ENCODE results near the gene MEGF11.

The MEGF11 gene

DNA sequence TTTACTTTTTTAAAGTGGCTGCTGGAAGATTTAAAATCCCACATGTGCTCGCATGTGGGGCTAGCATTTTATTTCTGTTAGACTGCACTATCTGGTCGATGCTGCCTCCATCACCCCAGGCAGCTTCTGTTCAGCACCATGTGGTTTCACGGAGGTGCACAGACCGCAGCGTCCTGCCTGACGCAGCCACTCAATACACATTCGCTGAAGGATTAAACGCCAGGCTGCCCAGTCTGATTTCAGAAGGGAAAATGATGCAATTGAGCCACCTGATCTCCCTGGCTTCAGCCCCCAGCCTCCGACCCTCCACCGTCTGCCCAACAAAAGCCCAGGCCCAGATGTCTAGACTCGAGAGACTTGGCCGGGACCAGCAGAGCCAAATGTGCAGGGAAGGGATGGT lies 84.5 kb downstream of the MEGF11 start:
- no peak for DNase-seq

DNA sequence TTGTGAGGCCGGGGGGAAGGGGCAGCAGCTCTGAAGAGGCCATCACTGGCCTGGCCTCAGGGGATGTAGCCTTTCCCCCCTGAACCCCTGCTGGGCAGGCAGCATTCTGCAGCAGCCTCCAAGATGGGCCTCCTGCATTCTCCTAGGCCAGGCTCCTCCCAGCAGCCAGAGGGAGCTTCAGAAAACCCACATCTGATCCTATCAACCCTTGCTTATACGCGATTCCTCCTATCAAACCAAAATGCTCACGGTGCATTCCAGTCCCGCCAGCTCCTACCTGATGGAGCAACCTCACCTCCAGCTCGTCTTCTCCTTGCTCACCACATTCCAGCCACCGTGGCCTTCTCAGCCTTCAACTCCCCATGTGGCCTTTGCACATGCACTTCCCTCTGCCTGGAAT lies 85.7 kb downstream of the MEGF11 start:
- no peak for DNase-seq

DNA sequence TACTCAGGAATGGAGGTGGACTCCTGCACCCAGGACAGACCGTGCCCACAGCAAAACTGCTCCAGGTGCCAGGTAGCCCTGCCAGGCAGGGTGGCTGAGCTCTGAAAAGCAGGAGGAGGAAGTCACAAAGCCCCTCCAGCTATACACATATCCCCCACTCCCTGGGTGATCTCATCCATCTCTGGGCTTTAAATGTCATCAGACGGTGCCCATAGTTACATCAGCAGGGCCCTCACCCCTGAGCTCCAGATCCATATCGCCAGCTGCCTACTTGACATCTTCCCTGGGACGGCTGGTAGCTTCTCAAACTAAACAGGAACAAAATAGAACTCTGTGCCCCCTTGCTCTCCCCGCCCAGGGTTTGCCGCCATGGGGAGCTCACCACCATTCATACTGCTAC lies 87.7 kb downstream of the MEGF11 start:
- no peak for DNase-seq

DNA sequence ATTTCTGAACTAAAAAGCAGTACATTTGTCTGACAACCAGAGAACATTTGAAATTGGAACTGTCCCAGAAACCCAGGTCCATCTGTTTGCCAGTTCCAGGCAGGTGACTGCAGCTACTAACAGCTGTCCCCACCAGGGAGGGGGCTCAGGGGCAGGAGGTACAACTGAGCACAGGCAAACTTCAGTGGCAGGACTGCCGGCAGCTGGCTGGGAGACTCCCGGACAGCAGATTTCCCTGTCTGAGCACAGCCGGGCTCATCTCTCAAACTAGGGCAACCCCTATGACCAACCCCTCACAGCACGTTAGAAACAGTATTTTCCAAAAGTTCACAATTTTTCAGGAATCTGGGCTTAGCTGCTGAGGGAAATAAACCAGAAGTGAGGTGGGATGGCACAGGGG lies 88.8 kb downstream of the MEGF11 start:
- no peak for DNase-seq

DNA sequence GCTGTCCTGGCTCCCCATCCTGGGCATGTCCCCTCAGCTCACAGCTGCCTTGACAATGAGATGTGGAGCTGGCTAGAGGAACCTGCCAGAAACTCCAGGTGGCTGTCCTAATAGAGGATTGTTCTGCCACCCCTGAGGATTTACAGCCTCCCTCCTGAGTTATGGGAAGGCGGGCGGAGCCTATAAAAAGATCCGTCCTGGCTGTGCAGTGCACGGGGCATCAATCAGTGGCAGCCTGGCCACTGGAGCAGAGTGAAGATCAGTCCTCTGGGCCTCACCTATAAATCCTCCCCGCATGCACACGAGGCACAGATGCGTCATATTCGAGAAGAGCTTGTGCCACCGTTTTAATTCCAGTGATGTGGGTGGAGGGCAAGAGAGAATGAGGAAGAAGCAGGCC lies 90.0 kb downstream of the MEGF11 start:
- DNase-seq, result no peak

DNA sequence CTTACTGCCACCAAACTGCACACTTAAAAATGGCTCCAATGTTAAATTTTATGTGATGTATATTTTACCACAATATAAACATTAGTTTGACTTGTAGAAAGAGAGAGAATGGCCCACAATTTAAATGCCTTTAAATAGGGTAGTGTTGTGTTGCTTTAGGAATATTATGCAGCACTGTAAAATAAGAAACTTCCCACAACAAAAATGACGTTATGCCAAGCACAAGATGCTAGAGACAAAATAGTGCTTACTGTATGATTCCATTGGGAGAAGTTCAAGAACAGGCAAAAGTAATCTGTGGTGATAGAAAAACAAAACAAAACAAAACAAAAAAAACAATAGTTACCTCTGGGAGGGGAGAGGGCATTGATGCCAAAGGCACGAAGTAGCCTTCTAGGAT lies 91.3 kb downstream of the MEGF11 start:
- DNase-seq, result no peak

DNA sequence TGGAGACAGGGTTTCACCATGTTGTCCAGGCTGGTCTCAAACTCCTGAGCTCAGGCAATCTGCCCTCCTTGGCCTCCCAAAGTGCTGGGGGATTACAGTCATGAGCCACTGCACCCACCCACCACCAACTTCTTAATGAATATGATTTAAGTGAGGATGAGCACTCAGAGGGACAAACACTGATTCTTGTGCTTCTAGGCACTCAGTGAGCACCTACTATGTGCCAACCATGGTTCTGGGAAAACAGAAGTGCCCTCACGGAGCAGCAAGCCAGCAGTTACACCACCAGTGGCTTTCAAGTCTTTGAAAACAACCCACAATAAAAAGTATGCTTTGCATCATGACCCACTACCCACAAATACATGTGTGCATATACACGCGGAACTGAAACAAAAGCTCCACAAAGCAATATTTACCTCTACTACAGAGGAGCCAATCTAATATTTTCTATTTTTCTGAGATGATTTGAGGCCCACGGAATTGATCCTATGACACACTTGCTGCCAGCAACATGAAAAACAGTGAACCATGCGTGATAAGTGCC lies 91.9 kb downstream of the MEGF11 start:
- DNase-seq, result no peak

DNA sequence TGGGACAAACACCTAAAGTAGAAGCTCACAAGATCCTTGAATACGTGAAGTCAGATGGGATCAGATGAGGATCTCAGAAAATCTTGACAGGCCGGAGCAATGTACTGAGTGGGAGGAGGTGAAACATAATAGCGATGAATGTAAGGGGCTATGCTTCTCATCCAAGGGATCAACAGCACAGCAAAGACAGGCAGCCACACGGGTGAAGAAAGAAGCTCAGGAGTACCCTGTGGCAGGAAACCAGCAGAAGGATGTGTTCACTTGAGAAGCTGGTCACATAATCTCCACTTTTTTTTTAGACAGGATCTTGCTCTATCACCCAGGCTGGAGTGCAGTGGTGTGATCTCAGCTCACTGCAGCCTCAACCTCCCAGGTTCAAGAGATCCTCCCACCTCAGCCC lies 92.4 kb downstream of the MEGF11 start:
- DNase-seq, result no peak

DNA sequence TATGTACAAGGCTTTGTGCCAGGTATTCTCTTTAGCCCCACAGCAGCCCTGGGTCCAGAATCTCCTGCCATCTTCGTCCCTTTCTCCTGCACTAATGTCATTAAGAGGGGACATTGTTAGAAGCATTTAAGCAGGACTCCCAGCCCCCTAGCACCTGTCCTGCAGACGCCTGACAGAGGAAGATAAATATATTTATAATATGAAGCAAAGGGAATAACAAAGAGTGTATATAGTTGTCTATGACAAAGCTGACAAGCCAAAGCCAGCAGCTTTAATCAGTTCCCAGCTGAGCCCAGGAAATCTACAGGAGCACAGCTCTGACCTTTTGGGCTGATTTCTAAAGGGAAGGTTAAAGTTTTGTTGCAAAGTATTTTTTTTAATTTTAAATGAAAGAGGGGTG lies 96.0 kb downstream of the MEGF11 start:
- DNase-seq, result peak; percentile 61

DNA sequence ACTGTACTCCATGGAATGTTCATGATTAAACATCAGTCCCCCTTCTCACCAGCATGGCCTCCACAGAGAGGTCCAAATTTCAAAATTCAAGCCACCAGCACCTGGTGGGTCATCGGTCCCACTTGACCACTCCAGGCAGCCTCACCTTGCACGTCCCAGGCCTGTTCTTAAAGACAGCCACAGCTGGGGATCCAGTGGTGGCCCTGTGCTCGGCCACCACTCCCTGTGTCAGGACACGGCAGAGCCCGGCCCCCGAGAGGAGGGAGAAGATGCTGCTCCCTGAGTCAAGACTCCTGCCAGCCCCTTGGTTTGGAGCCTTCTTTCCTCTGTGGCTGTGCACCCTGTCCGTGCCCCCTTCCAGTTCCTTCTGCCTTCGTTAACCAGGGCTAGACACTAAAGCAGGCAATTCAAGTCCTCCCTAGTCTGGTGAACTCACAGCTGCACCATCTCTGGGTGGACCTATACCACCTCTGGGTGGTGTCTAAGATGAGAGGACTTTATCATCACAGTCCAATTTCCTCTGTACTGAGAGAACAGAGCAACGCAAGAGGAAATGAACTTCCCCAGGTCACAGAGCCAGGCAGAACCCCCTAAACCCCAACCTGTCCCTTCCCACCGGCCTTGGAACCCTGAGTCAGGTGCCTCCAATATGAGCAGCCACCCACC lies 97.1 kb downstream of the MEGF11 start:
- no peak for DNase-seq

DNA sequence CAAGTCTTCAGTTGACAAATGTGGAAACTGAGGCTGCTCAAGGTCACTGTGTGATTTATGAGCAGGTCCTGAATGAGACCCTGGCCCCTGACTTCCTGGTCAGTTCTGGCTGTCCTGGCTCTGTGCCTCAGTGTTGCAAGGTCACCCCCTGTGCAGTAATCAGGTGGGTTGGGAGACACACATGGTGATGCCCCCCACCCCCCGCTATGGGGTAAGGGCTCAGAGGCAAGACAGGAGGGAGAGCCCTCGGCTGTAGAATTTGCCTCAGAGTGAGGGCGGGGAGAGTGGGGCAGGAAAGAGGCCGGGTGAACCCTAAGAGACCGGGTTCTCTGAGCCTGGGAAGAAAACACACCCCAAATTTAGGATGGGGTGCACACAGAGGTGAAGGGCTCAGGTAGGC lies 98.5 kb downstream of the MEGF11 start:
- no peak for DNase-seq

DNA sequence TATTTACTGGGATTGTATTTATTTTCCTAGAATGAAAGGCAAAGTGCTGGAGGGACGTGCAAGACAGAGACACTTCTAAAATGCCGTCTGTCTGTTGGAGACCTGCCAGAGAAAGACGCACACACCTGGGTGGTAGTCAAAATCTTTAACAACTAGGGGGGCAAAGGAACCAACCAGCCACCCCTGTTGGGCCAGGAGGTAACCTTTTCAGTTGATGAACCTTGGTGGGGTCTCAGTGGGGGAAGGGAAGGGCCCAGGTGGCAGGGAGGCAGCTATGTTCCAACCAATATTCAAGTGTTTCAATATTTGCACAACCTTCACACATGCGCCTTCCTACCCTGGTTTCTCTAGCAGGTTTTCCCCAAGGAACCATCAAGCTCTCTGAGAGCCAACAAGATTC lies 99.0 kb downstream of the MEGF11 start:
- peak; percentile 38 for DNase-seq

DNA sequence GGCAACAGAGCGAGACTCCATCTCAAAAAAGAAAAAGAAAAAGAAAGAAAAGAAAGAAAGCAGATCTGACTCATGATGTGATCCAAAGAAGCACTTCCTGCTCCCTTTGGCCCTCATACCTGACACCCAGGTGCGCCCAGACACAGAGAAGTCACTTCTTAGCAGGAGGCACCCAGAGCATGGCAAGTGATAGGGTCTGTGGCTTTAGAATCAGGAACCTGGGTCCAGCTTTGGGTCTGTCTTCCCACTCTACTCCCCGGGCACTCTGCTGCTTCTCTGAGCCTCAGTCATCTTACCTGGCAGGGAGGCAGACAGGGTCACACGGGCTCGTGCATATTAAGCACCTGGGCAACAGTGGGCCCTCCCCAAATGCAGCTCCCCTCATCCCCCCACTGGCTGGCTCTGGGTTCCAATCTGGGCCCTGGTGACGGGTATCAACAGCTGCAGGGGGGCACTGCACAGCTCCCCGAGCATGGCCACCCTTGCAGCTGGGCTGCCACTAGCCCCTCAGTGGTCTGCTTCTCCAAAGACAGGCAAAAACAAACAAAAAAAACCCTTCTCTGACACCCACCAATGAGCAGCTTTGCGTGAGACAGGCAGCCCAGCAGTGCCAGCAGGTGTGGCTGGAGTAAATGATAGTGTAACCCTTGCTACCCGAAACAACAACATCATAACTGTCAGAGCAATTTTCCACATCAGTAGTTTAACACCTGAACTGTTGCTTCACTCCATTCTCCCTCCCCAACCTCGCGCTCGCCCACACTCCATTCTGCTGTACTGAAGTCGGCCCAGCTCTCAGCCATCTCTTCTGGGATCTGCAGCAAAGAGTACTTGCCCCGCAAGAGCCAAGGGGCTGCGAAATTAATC lies 99.8 kb downstream of the MEGF11 start:
- DNase-seq, result peak; percentile 92

DNA sequence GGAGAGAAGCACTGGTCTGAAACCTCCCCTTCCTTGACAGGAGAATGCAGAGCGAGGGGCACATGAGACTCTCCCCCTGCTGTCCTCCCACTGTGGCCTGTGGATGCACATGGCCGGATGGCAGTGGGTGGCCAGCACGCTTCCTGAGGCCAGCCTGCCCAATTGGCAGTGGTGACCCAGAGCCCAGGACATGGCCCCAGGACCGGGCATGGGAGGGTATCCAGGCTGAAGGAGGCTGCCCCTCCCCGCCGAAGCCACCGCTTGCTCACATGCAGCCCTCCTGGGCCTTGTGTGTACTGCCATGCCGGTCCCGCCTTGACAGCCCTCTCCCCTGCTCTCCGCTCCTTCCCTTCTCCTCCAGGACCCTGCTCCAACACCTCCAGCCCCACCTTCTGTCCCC lies 100.9 kb downstream of the MEGF11 start:
- no peak for DNase-seq

DNA sequence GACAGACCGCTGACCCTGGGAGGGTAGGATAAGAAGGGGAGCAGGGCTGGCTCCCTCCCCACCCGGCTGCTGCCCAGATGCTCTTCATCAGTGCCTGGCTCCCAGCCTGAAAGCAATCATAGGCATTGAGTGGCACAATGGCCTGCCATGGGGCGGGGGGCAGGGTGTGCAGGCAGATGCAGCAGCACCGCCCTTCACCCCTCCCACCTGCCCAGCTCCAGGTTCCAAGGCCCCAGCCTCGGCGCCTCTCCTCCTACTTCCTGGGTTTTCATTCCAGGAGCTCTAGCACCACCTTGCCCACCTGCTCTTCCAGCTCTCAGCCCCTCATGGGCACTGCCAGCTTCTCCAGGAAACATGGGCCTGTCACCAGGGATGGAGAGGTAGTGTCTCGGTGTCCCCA lies 101.7 kb downstream of the MEGF11 start:
- DNase-seq, result peak; percentile 91

DNA sequence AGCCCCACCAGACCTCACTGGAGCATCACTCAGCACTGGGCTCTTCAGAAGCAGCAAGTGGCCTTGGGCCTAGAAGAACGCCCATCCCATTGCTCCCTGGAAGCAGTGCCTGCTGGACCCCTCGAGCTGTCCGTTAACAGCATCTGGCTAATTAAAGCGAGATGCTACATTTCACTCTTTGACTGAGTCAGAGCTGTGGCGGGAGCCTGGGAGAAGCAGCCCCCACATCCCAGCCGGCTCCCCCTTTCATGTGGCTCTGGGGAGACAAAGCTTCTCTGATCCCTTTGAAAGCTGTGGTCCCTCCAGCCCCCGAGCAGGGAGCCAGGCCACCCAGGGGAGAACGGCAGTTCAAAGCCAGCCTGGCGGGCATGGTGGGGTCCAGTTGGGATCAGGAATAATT lies 103.7 kb downstream of the MEGF11 start:
- no peak for DNase-seq

DNA sequence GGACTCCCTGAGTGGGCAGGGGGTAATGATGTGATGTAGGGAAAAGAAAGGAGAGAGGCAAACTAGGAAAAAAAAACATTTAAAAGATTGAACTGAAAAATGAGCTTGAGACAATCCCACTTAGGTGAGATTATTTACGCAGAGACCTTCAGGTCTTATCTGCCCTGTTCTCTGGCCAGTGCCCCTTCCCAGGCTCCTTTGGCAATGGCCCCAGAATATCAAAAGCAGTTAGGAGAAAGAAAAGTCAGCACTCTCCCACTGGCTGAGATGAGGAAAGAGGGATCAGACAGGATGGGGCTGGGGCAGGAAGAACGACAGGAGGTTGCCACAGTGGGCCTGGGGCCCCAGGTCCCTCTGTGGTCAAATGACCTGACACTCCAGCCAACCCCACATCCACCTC lies 105.4 kb downstream of the MEGF11 start:
- DNase-seq, result no peak

DNA sequence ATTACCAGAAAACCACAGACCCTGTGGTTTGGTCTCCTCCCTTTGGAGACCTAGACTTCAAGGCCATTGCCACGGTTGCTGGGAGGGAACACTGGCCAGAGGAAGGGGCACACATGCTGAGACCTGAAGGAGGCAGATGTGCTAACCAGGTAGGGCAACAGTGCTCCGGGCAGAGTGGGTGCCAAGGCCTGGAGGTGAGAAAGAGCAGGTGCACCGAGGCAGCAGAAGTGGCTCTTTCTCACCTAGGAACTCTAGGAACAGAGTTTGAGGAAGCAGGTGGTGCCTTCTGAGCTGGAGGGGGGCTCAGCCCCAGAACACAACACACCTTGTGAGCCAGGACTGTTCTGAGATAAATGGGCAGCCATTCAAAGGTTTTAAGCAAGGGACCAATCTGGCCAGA lies 106.1 kb downstream of the MEGF11 start:
- DNase-seq, result no peak

DNA sequence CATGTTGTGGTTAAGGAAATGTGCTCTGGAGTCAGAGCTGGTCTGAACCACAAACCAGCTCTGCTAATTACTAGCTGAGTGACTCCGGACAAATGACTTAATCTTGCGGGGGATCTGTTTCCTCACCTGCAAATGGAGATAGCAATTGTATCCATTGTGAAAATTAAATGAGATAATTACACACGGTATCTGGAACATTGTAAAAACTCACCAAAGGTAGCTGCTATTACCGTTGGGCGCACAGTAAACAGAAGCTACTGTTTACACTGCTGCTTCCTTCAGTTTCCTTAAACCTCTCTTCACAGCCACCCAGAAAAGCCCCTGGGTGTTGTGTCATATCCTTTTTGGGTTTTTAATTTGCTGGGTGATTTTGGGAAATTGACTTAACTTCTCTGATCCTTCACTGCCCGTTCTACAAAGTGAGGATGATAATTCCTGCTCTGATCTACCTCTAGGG lies 107.8 kb downstream of the MEGF11 start:
- peak; percentile 92 for DNase-seq

DNA sequence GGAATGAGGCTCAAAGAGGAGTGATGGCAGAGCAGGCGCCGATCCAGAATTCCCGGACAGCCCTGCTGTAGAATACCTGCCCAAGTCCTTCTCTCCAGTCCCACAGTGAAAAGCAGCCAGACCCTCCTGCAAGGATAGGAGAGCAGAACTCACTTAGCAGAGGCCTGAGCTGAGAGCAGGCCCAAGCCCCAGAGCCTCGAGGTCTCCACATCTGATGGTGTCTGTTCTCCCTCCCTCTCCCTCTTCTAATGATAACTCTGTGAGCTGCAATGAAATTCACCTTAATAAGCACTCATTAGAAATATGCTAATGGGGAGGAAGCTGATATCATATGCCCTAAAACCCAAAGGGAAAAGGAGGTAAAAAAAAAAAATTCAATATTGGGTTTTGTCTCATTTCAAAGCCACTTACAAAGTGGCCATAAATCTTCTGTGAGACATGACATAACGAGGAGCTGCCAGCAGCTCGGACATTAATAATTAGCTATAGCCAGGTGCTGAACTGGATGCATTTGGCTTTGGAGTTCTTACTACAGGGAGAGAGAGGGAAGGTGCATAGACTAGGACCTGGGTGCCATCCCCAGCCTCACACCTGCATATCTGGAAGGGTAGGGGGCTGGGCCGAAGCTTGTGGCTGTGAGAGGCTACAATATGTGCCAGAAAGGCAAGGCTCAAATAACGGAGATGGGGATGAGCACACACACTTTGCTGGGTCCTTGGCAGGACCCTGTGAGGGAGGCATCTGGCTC lies 108.4 kb downstream of the MEGF11 start:
- DNase-seq, result peak; percentile 91

DNA sequence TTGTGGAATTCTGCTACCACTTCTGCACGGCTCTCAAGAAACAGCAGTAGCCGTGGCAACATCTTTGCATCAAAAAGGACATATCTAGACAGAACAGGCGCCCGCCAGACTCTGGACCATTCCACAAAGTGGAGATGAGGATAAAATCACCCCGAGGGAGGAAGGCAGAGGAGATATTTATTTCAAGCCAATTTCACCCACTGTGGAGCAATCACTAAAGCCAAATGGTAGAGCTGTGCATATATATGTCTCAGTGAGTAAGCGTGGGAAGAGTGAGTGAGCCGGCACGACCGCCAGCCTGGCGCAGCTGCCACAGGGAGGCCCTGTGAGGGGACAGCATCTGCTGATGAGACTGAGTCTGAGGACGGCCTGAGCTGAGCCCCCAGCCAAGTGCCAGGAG lies 111.3 kb downstream of the MEGF11 start:
- DNase-seq, result no peak

DNA sequence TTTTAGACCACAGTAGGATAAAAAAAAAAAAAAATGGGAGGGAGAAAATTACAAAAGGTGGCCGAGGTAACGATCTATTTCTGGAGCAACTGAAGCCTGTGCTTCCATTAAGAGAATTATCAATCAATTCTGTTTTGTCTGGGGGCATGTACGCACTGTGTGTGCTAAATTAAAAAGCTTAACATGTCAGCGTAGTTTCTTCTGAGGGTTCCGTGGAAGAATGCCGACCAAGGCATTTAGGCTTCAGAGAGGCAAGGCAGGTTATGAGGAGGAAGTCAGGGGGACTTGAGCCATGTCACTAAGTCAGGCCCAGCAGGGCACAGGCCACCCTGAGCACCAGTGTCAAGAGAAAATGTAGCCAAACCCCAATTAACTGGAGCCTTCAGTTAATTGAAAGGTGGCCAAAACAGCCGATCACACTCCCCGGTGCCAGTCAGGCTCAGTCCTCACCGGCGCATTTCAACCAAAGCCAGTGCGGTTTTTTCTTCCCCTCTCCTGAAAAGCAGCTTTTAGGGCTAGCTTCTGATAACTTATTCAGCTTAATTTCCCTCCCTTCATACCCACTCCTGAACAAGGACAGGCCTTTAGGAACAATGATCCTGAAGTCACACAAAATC lies 113.9 kb downstream of the MEGF11 start:
- peak; percentile 33 for DNase-seq

Data from NCI-H146 (cell line).